CD4-positive, alpha-beta memory T cell (primary cell): ENCODE data around the gene ARHGAP21. TPM values are rescaled to one million over a fixed set of nuclear protein-coding genes. Genes with fewer than 3 reads are reported as not detected.
A peak's percentile ranks its signal among the peaks of the same experiment; 100 is the strongest.

Source experiments
- CTCF ChIA-PET: fragments of 350-600 bp; sonication (Branson Sonifier 250); formaldehyde crosslinking; loops from one replicate; lab custom pipeline; 2021; ENCODE audit warnings: inconsistent platforms; ENCODE audit not compliant: partially characterized antibody; lab: Charles Lee
- POLR2A ChIA-PET: fragments of 350-600 bp; sonication (Branson Sonifier 250); formaldehyde crosslinking; loops from one replicate; lab custom pipeline; 2021; ENCODE audit not compliant: partially characterized antibody; lab: Charles Lee
- DNase-seq, 5 donors: peaks; one replicate each; pipeline versions ENCODE4 v3.0.0 to v3.0.0-alpha.2; 2020 to 2022; ENCODE audit warnings: mixed read lengths in 1 of 5
- H3K27ac ChIP-seq: one replicate; pipeline ENCODE4 v1.7.0; 2013; ENCODE audit warnings: low read depth, low read length
- H3K27me3 ChIP-seq: 2 replicates; pipeline ENCODE4 v1.7.0; 2013; ENCODE audit warnings: mild to moderate bottlenecking, low read length, moderate library complexity; ENCODE audit not compliant: insufficient read depth
- H3K36me3 ChIP-seq: 2 replicates; pipeline ENCODE4 v1.7.0; 2013; ENCODE audit warnings: mild to moderate bottlenecking, low read length, moderate library complexity; ENCODE audit not compliant: insufficient read depth
- H3K4me1 ChIP-seq: 2 replicates; pipeline ENCODE4 v1.7.0; 2013; ENCODE audit warnings: mild to moderate bottlenecking, low read length, moderate library complexity; ENCODE audit not compliant: insufficient read depth
- H3K4me3 ChIP-seq, 2 donors: one replicate each; pipeline ENCODE4 v1.7.0; 2013; ENCODE audit warnings: low read length in 2 of 2, mild to moderate bottlenecking in 1 of 2
- H3K9me3 ChIP-seq, 2 donors: one replicate each; pipeline ENCODE4 v1.7.0; 2013; ENCODE audit warnings: low read length in 2 of 2, control low read depth in 1 of 2; ENCODE audit not compliant: control insufficient read depth in 1 of 2
- H3K27ac Mint-ChIP-seq, 7 donors: one replicate each; pipeline ENCODE4 v1.8.0; 2020 to 2021; ENCODE audit warnings: mixed read lengths in 7 of 7, mild to moderate bottlenecking in 6 of 7, inconsistent platforms in 3 of 7, moderate library complexity in 3 of 7
- H3K27me3 Mint-ChIP-seq, 2 donors: one replicate each; pipeline ENCODE4 v1.8.0; 2020 to 2021; ENCODE audit warnings: mixed read lengths in 2 of 2
- H3K36me3 Mint-ChIP-seq, 2 donors: one replicate each; pipeline ENCODE4 v1.8.0; 2020 to 2021; ENCODE audit warnings: mixed read lengths in 2 of 2, inconsistent platforms in 1 of 2, mild to moderate bottlenecking in 1 of 2
- H3K4me1 Mint-ChIP-seq, 4 donors: one replicate each; pipeline ENCODE4 v1.8.0; 2020 to 2021; ENCODE audit warnings: mixed read lengths in 4 of 4, mild to moderate bottlenecking in 1 of 4
- H3K4me3 Mint-ChIP-seq, 8 donors: one replicate each; pipeline ENCODE4 v1.8.0; 2020 to 2021; ENCODE audit warnings: mixed read lengths in 8 of 8, mild to moderate bottlenecking in 7 of 8, moderate library complexity in 6 of 8, inconsistent platforms in 3 of 8
- H3K9me3 Mint-ChIP-seq, 8 donors: one replicate each; pipeline ENCODE4 v1.8.0; 2020 to 2021; ENCODE audit warnings: mixed read lengths in 8 of 8, mild to moderate bottlenecking in 5 of 8, inconsistent platforms in 3 of 8, moderate library complexity in 1 of 8
- intact Hi-C: fragments of 100-400 bp; cut with micrococcal nuclease; formaldehyde crosslinking; loops from one replicate; pipeline ENCODE4 v1.15.1; 2023
- polyA plus RNA-seq, 2 donors: library from polyadenylated mRNA; unstranded; fragments of 300-500 nt; fragmentation: Illumina TruSeq; gene quantifications; one replicate each; pipeline ENCODE4 v1.2.3, GENCODE V29; 2021
- total RNA-seq, 2 experiments: library from RNA; stranded (reverse); gene quantifications; one replicate each; pipeline ENCODE4 v1.2.3, GENCODE V29; 2021

ARHGAP21 gene
- total and polyA plus RNA-seq, 4 experiments from 2014 or later = 1.00 to 28.0 (median 14.2) TPM

DNA sequence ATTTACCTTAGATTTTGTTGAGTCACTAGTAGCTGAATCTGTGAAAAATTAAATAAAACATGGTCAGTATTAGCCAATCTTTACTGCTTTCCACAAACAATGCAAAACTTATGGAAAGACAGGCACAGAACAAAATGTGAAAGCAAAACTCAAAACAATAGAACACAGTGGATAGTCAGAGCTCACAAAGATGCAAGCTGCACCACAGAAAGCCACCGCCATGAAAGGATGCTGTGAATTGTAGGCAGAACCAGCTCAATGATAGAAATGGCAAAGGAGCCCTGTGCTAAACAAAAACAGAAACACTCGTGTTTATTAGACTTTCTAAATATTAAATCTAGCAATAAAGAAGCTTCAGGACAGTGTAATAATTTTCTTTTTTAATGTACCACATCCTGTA lies 134.4 kb downstream of the ARHGAP21 start:
- H3K27ac ChIP-seq = no peak overlapping the region
- Mint-ChIP-seq H3K9me3 (no peaks in the 10 kb centered on the region), H3K27ac (no peak overlapping the region), H3K4me3 (no peak overlapping the region), H3K36me3 (peaks cover 49 to 57% of the 10 kb centered on the region in 2 donors), H3K4me1 (no peaks in the 10 kb centered on the region), H3K27me3 (no peaks in the 10 kb centered on the region)
- H3K9me3 ChIP-seq = no peaks in the 10 kb centered on the region
- peaks cover 8% of the 10 kb centered on the region for H3K36me3 ChIP-seq
- POLR2A ChIA-PET = no interaction called here
- no peak for DNase-seq
- H3K4me1 ChIP-seq = no peaks in the 10 kb centered on the region
- CTCF ChIA-PET = no interaction called here
- H3K4me3 ChIP-seq = no peak overlapping the region
- intact Hi-C loops = no loop called here
- no peaks in the 10 kb centered on the region for H3K27me3 ChIP-seq

DNA sequence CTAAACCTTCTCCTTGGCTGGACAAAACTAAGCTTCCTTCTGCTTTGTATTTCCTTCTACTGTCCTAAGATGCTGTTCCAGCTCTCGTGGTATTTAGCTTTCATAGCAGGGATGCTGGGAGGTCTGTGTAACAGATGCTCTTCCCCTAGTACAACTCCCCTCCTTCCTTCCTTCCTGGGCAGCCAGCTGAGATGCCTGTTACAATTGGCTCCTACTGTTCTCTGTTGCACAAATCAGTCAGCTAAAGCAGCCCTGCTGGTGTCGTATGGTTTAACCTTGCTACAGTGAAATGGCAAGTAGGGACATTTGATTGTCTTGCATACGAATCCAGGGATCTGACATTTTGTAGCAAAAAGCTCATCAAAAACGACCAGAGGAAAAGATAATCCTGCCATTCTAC lies 143.8 kb downstream of the ARHGAP21 start:
- peaks cover 5% of the 10 kb centered on the region in 2 donors for H3K36me3 Mint-ChIP-seq
- no peaks in the 10 kb centered on the region for H3K36me3 ChIP-seq
- no peak for DNase-seq
- H3K27ac Mint-ChIP-seq = peak overlapping the region in 1 of 7 donors; percentile 43
- ChIA-PET POLR2A (no interaction called here), CTCF (no interaction called here)
- H3K4me1 ChIP-seq = no peaks in the 10 kb centered on the region
- no peak overlapping the region for H3K4me3 ChIP-seq
- H3K27me3 Mint-ChIP-seq = peaks cover 4% of the 10 kb centered on the region in 2 donors
- H3K4me1 Mint-ChIP-seq = no peaks in the 10 kb centered on the region
- H3K9me3 ChIP-seq = no peaks in the 10 kb centered on the region
- no peaks in the 10 kb centered on the region for H3K27me3 ChIP-seq
- H3K9me3 Mint-ChIP-seq = peaks cover 0 to 2% (median 0%) of the 10 kb centered on the region in 8 donors
- intact Hi-C loops = no loop called here
- no peak overlapping the region for H3K4me3 Mint-ChIP-seq
- H3K27ac ChIP-seq = no peak overlapping the region

- H3K36me3 ChIP-seq = no peaks in the 10 kb centered on the region
- no peak overlapping the region for H3K4me3 Mint-ChIP-seq
- H3K27ac Mint-ChIP-seq = no peak overlapping the region
- no peaks in the 10 kb centered on the region for H3K4me1 Mint-ChIP-seq
- intact Hi-C loops = no loop called here
- peaks cover 4 to 6% of the 10 kb centered on the region in 2 donors for H3K27me3 Mint-ChIP-seq
- no peak for DNase-seq
- H3K4me3 ChIP-seq = no peak overlapping the region
- H3K9me3 ChIP-seq = no peaks in the 10 kb centered on the region
- no peaks in the 10 kb centered on the region for H3K27me3 ChIP-seq
- CTCF ChIA-PET = no interaction called here
- peaks cover 3 to 4% of the 10 kb centered on the region in 2 donors for H3K36me3 Mint-ChIP-seq
- H3K9me3 Mint-ChIP-seq = peaks cover 0 to 2% (median 0%) of the 10 kb centered on the region in 8 donors
- no peaks in the 10 kb centered on the region for H3K4me1 ChIP-seq
- POLR2A ChIA-PET = no interaction called here
- H3K27ac ChIP-seq = no peak overlapping the region
Measured at GRCh38 chr10:24579448-24579847, 144.2 kb downstream of the ARHGAP21 start.

DNA sequence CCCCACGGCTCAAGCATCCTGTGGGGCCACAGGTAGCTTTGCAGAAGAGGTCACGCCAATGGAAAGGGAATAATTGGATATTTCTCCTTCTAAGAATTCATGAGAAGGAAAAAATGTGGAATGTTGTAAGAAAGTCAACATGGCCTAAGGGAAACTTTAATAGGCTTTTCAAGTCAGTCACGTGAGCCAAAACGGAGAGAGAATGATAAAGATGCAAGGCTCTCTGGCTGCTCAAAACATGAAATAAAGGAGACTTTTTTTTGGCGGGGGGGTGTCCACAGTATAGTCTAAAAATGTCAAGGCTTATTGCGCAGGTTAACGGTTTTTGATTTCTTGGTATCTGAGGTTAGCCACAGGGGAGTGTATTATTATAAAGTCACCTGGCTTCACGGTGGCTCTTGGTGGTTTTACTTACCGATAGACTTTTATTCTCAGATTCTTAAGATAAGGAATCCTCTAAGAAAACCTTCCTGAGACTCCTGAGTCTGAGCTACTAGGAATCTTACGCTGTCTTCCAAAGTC lies 148.1 kb downstream of the ARHGAP21 start:
- Mint-ChIP-seq H3K9me3 (peaks cover 0 to 1% (median 0%) of the 10 kb centered on the region in 8 donors), H3K4me3 (no peak overlapping the region), H3K27me3 (peaks cover 13 to 16% of the 10 kb centered on the region in 2 donors), H3K4me1 (no peaks in the 10 kb centered on the region), H3K27ac (no peak overlapping the region), H3K36me3 (no peaks in the 10 kb centered on the region)
- no peaks in the 10 kb centered on the region for H3K36me3 ChIP-seq
- H3K4me1 ChIP-seq = no peaks in the 10 kb centered on the region
- no peak for DNase-seq
- CTCF ChIA-PET = no interaction called here
- no peaks in the 10 kb centered on the region for H3K27me3 ChIP-seq
- H3K27ac ChIP-seq = no peak overlapping the region
- H3K4me3 ChIP-seq = no peak overlapping the region
- no peaks in the 10 kb centered on the region for H3K9me3 ChIP-seq
- POLR2A ChIA-PET = no interaction called here
- intact Hi-C loops = no loop called here

DNA sequence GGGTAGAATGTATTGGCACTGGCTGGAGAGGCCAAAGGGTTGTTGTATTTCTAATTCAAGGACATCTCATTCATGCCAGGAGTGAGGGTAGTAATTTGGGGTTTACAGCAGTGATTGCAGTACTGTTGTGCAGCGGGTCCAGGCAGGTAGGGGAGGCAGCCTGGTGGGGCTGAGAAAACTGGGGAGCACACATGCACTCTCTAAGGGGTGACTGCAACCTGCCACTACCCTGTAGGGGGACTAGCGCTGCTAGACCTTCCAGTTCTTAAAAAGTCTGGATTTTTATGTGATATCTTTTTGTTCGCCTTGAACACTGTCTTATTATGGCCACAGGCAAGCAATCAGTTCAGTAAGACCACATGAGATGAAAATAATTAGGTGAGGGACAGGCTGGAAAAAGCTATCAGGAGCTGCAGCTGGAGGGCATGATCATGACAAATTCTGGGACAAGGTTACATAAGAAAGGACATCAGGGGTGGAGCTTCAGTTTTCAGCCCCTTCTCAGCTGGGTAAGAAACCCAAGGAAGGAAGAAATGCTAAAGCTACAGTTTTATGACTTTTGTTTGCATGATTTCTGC lies 149.0 kb downstream of the ARHGAP21 start:
- intact Hi-C loops = no loop called here
- Mint-ChIP-seq H3K36me3 (no peaks in the 10 kb centered on the region), H3K27ac (no peak overlapping the region), H3K27me3 (peaks cover 18 to 19% of the 10 kb centered on the region in 2 donors), H3K4me3 (no peak overlapping the region), H3K9me3 (peaks cover 0 to 1% (median 0%) of the 10 kb centered on the region in 8 donors), H3K4me1 (no peaks in the 10 kb centered on the region)
- POLR2A ChIA-PET = no interaction called here
- Histone ChIP-seq H3K36me3 (no peaks in the 10 kb centered on the region), H3K27ac (no peak overlapping the region), H3K27me3 (no peaks in the 10 kb centered on the region), H3K4me3 (no peak overlapping the region), H3K4me1 (no peaks in the 10 kb centered on the region), H3K9me3 (no peaks in the 10 kb centered on the region)
- no peak for DNase-seq
- CTCF ChIA-PET = no interaction called here

DNA sequence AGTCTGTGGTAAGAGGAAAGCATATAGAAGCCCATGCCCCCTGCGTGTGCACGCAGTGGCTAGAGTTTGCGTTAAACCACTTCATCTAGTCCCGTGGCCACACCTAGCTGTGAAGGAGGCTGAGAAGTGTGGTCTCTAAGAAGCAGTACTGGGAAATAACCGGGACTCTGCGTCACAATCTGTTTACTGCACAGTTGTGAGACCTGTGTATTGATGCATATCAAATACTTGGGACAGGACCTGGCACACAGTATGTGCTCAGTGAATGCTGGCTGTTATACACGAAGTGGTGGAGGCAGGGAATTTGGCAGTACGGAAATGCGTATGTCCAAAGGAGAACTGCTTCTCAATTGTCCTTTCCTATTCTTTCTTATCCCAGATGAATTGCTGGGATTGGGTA lies 149.5 kb downstream of the ARHGAP21 start:
- H3K4me1 Mint-ChIP-seq = no peaks in the 10 kb centered on the region
- no peaks in the 10 kb centered on the region for H3K36me3 Mint-ChIP-seq
- Histone ChIP-seq H3K27ac (no peak overlapping the region), H3K9me3 (no peaks in the 10 kb centered on the region), H3K4me3 (no peak overlapping the region), H3K36me3 (no peaks in the 10 kb centered on the region), H3K27me3 (no peaks in the 10 kb centered on the region), H3K4me1 (no peaks in the 10 kb centered on the region)
- H3K9me3 Mint-ChIP-seq = peaks cover 0 to 1% (median 0%) of the 10 kb centered on the region in 8 donors
- peaks cover 19 to 20% of the 10 kb centered on the region in 2 donors for H3K27me3 Mint-ChIP-seq
- H3K4me3 Mint-ChIP-seq = no peak overlapping the region
- no peak overlapping the region for H3K27ac Mint-ChIP-seq
- intact Hi-C loops = no loop called here
- no peak for DNase-seq
- ChIA-PET POLR2A (no interaction called here), CTCF (no interaction called here)

DNA sequence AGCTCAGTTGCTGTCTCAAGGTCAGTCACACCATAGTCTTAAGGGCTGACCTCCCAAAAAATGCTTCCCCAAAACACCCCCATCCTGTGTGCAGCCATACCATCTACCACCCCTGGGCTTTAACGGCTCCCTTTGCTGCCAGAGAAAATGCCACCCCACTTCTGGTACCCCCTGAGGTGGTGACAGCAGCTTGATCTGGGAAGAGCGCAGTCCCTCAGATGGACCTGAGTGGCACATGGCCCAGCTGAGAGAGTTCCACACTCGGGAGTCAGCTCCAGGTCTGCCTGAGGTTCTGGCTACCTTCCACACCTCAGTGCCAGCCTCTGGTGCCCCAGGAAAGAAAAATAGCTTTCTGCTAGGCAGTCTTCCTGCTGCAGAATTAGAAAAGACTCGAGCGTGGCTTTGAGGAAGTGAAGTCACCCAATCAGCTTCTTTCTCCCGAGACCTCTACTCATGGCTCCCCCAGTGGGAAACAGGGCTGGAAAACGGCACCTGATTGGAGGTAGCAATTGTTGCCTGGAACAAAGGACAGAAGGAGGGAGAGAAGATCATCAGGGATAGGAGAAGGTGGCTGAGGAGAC lies 151.7 kb downstream of the ARHGAP21 start:
- H3K27me3 Mint-ChIP-seq = peaks cover 22% of the 10 kb centered on the region in 2 donors
- CTCF ChIA-PET = interaction anchor here (2.3 kb wide), 1 partner anchor 45 kb away, joined by 6 read pairs; no protein-coding TSS in a partner anchor
- POLR2A ChIA-PET = no interaction called here

More for the DNA sequence above, 151.7 kb downstream of the ARHGAP21 start:
- Mint-ChIP-seq H3K4me3 (no peak overlapping the region), H3K27ac (no peak overlapping the region), H3K36me3 (no peaks in the 10 kb centered on the region), H3K9me3 (peaks cover 0 to 1% (median 0%) of the 10 kb centered on the region in 8 donors), H3K4me1 (no peaks in the 10 kb centered on the region)
- intact Hi-C loops = no loop called here
- no peaks in the 10 kb centered on the region for H3K4me1 ChIP-seq
- H3K4me3 ChIP-seq = no peak overlapping the region
- no peaks in the 10 kb centered on the region for H3K9me3 ChIP-seq
- H3K27me3 ChIP-seq = no peaks in the 10 kb centered on the region
- no peak overlapping the region for H3K27ac ChIP-seq
- DNase-seq = no peak
- H3K36me3 ChIP-seq = no peaks in the 10 kb centered on the region
